LNCAP (cell line): ENCODE data around the gene RANBP10.

Source experiments
- CTCF ChIP-seq: fragments of 450-650 bp; IDR thresholded peaks from 2 replicates; pipeline ENCODE4 v1.5.1; 2017; ENCODE audit warnings: mild to moderate bottlenecking

The RANBP10 gene

DNA sequence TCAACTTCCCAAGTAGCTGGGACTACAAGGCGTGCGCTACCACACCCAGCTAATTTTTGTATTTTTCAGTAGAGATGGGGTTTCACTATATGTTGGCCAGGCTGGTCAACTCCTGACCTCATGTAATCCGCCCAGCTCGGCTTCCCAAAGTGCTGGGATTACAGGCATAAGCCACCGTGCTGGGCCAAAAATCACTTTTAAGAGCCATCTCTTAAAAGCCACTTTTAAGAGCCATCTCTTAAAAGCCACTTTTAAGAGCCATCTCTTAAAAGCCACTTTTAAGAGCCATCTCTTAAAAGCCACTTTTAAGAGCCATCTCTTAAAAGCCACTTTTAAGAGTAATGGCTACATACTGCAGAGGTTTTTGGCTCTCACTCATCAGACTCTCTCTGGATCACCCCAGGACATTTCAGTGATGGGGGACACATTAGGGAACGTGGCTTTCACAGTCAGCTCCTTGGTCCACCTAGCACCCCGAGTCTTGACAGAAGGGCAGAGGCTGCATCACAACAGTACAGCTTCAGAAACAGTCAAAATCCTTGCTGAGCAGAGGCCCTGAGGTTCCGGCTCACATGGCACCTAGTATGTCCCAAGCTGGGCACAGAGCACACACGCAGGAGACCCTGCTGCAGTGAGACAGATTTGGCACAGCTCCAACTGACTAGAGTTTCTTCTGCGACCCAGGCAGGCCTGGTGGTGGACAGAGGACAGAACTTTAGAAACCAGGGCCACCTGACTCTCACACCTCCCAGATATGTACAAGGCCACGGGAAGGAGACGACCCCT is 23.6 kb downstream of the RANBP10 start:
- no peak for TF ChIP-seq CTCF

GRCh38 chr16:67781565-67781921 is 24.8 kb downstream of the RANBP10 start:
- TF ChIP-seq CTCF: no peak

DNA sequence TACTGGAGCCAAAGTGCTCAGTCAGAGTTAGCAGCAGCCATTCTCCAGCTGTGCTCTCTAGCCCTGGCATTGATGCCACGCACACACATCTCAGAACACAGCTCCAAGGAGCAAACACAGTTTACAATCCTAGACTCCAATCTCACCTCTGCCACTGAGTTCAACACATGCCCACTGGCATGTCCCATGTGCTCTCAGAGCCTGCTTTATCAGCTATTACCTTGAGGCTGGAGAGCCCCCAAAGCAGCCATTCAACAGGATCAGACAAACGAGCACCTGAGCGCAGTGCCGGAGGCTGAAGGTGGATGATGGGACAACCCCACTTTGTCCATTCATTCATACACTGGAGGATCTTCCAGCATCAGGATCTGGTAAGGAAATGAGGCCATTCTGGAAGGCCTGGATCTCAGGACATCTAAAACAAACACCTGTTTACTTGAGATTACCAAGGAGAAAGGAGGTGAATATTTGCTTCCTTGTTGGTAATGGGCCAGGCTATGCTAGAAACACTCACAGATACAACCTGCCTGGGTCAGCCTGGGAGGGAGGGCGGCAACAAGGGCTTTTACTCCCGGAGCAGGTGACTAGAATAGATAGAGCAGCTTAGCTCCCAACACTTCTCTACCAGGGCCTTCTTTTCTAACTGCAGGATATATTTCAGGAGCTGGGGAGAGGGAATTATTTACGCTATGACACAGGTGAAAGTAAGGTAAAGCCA is 25.4 kb downstream of the RANBP10 start:
- TF ChIP-seq CTCF: no peak

- TF ChIP-seq CTCF: no peak
Measured at GRCh38 chr16:67779256-67780014, 26.9 kb downstream of the RANBP10 start.

DNA sequence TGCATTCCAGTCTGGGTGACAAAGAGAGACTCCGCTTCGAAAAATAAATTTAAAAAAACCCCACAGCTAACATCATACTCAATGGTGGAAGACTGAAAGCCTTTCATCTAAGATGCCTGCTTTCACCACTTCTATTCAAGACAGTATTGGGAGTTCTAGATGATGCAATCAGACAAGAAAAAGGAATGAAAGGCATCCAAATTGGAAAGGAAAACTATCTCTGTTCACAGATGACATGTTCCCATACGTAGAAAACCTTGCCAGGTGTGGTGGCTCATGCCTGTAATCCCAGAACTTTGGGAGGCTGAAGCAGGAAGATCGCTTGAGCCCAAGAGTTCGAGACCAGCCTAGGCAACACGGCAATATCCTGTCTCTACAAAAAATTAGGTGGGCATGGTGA is 31.1 kb downstream of the RANBP10 start:
- no peak for TF ChIP-seq CTCF

GRCh38 chr16:67774457-67774853 is 31.9 kb downstream of the RANBP10 start:
- TF ChIP-seq CTCF: no peak

DNA sequence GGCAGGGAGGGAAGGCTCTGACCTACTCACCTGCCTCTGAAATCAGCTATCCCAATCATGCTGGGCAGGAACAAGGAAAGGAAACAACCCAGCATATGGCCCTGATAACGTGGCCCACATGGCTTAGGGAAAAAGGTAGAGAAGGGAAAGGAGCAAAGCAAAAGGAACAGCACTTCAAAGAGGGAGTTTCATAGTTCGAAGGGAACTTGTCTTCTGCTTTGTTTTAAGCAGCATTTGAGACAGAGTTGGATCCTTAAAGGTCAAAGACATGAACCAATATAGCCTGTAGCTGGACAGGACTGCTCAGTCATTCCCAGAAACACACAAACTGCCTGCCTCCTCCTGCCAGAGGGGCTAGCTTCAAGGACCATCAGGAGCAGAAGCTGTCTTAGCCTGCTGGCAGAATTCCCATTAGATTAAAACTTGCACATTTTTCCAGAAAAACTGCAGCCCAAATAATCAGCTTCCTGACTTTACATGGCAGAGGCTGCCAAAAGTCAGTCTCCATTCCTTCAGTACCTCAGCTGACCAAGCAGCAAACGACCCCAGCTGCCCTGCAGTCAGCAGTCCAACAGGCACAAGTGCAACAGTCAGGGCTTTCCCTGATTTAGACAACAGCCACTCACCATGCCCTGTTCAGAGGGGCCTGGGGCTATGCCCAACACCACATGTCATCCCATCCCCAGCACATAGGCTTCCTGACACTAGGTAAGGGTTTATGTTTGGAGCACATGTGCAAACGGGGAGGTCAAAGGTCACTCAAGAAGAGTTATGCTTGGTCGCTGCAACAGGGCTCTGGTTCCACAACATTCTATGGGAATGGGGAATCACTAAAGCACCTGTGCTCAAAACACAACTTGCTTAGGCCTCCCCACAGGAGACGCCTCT is 32.5 kb downstream of the RANBP10 start:
- no peak for TF ChIP-seq CTCF
